Measurements from ENCODE around the gene SLC30A3.
A peak's percentile ranks its signal among the peaks of the same experiment; 100 is the strongest.

SLC30A3 gene

GRCh38 chr2:27261241-27261925 lies 1.5 kb downstream of the SLC30A3 start:
- no peak for DNase-seq (ENCODE audit: low read depth, low spot score)

- DNase-seq (ENCODE audit: low read depth, low spot score) = no peak
Measured at GRCh38 chr2:27258051-27258450, 4.8 kb downstream of the SLC30A3 start.

GRCh38 chr2:27256855-27257454 lies 5.9 kb downstream of the SLC30A3 start:
- no peak for DNase-seq (ENCODE audit: low read depth, low spot score)

- no peak for DNase-seq (ENCODE audit: low read depth, low spot score)
Measured at GRCh38 chr2:27255660-27256059, 7.2 kb downstream of the SLC30A3 start.

- no peak for DNase-seq (ENCODE audit: low read depth, low spot score)
Measured at GRCh38 chr2:27255187-27255586, 7.7 kb downstream of the SLC30A3 start.

- no peak for DNase-seq (ENCODE audit: low read depth, low spot score)
Measured at GRCh38 chr2:27251766-27252165, 11.1 kb downstream of the SLC30A3 start.

- DNase-seq (ENCODE audit: low read depth, low spot score) = no peak
Measured at GRCh38 chr2:27250652-27251379, 12.0 kb downstream of the SLC30A3 start.

- peak; percentile 73 for DNase-seq (ENCODE audit: low read depth, low spot score)
Measured at GRCh38 chr2:27249891-27250651, 12.8 kb downstream of the SLC30A3 start.

GRCh38 chr2:27249159-27249890 lies 13.5 kb downstream of the SLC30A3 start:
- DNase-seq (ENCODE audit: low read depth, low spot score) = peak; percentile 42

- no peak for DNase-seq (ENCODE audit: low read depth, low spot score)
Measured at GRCh38 chr2:27247893-27248292, 15.0 kb downstream of the SLC30A3 start.

GRCh38 chr2:27245626-27246025 lies 17.2 kb downstream of the SLC30A3 start:
- no peak for DNase-seq (ENCODE audit: low read depth, low spot score)

- no peak for DNase-seq (ENCODE audit: low read depth, low spot score)
Measured at GRCh38 chr2:27245116-27245515, 17.7 kb downstream of the SLC30A3 start.

GRCh38 chr2:27243391-27244130 lies 19.3 kb downstream of the SLC30A3 start:
- no peak for DNase-seq (ENCODE audit: low read depth, low spot score)

- no peak for DNase-seq (ENCODE audit: low read depth, low spot score)
Measured at GRCh38 chr2:27242614-27242951, 20.3 kb downstream of the SLC30A3 start.

- no peak for DNase-seq (ENCODE audit: low read depth, low spot score)
Measured at GRCh38 chr2:27241761-27242613, 20.9 kb downstream of the SLC30A3 start.

- DNase-seq (ENCODE audit: low read depth, low spot score) = no peak
Measured at GRCh38 chr2:27240406-27240805, 22.4 kb downstream of the SLC30A3 start.

GRCh38 chr2:27238976-27239375 lies 23.9 kb downstream of the SLC30A3 start:
- no peak for DNase-seq (ENCODE audit: low read depth, low spot score)

GRCh38 chr2:27237341-27237945 lies 25.4 kb downstream of the SLC30A3 start:
- DNase-seq (ENCODE audit: low read depth, low spot score) = no peak

GRCh38 chr2:27236626-27237025 lies 26.2 kb downstream of the SLC30A3 start:
- no peak for DNase-seq (ENCODE audit: low read depth, low spot score)
